K562 (cell line): Measurements from ENCODE around the gene ZBED4.

Experiments
- DNMT1 ChIP-seq: fragments of 450-650 bp; IDR thresholded peaks from 2 replicates; pipeline ENCODE4 v1.6.1; 2016; ENCODE audit warnings: antibody characterized with exemption, mild to moderate bottlenecking
- USF2 ChIP-seq: sonication (generic); formaldehyde crosslinking; IDR thresholded peaks from 2 replicates; pipeline ENCODE4 v1.5.0; 2020; ENCODE audit warnings: missing genetic modification reagents

- TF ChIP-seq USF2 (CRISPR knock-in tag): no peak
- no peak for TF ChIP-seq DNMT1
These were observed 4.9 kb upstream of the ZBED4 start for GRCh38 chr22:49848690-49849160.
